Measurements from ENCODE around the gene PAX7. TPM values are rescaled to one million over a fixed set of nuclear protein-coding genes. Genes with fewer than 3 reads are reported as not detected.
"Not testable (repeated sequence)": the region's sequence is repeated elsewhere in the genome, so short reads cannot be mapped to it uniquely, and the experiment has no call there.

The PAX7 gene
- total and polyA plus RNA-seq, 9 of the 15 experiments (the other 6 are each of a cell fraction or from before 2014, with no cell fraction given): not detected

- TF ChIP-seq PATZ1 (CRISPR knock-in tag; IDR thresholded peaks at IDR 0.05; ENCODE audit: borderline replicate concordance): no peak
- no peak for TF ChIP-seq ATF6 (CRISPR knock-in tag; IDR thresholded peaks at IDR 0.05)
- TF ChIP-seq ZNF212 (CRISPR knock-in tag; IDR thresholded peaks at IDR 0.05): no peak
- TF ChIP-seq ZC3H8 (IDR thresholded peaks at IDR 0.05): no peak
- no peak for TF ChIP-seq SMAD2 (IDR thresholded peaks at IDR 0.05; ENCODE audit: low read depth, low read length)
- TF ChIP-seq MXD1 (CRISPR knock-in tag; IDR thresholded peaks at IDR 0.05; ENCODE audit: borderline replicate concordance, poor library complexity, severe bottlenecking): no peak
- no peak for TF ChIP-seq NFATC3 (IDR thresholded peaks at IDR 0.05)
- TF ChIP-seq NFXL1 (CRISPR knock-in tag; IDR thresholded peaks at IDR 0.05): no peak
- TF ChIP-seq ARHGAP35 (IDR thresholded peaks at IDR 0.05; ENCODE audit: partially characterized antibody): no peak
- TF ChIP-seq NCOR1 (IDR thresholded peaks at IDR 0.05): no peak
These were observed 135.7 kb downstream of the PAX7 start (continued) for GRCh38 chr1:18766328-18766727.

GRCh38 chr1:18767576-18767975, 136.9 kb downstream of the PAX7 start:
- WGBS (ENCODE audit: insufficient coverage, low coverage, missing lambda C conversion rate): 3% methylated on average over 5 of the region's 5 CpGs
- H3K79me2 ChIP-seq (ENCODE audit: control insufficient read depth, insufficient read depth, low read length); H3K4me3 ChIP-seq; intact Hi-C loops (cut with micrococcal nuclease); H3K4me1 ChIP-seq (replicated peaks in 1 of 2; ENCODE audit: control insufficient read depth in 2 of 2, insufficient read depth in 2 of 2, low read length in 2 of 2); BruUV-seq (replicated peaks); ATAC-seq; H4K20me1 ChIP-seq (replicated peaks; ENCODE audit: control insufficient read depth, insufficient read depth, low read length); CTCF ChIA-PET (ENCODE audit: low intra/inter-chr PET ratio); H2AFZ ChIP-seq (ENCODE audit: low read depth, low read length); H3K9ac ChIP-seq (ENCODE audit: insufficient read depth in 1 of 2, low read depth in 2 of 2, low read length in 2 of 2); H3K9me1 ChIP-seq (ENCODE audit: control insufficient read depth, insufficient read depth, low read length); POLR2A ChIA-PET; H3K4me2 ChIP-seq (ENCODE audit: insufficient read depth, low read length); H3K27ac ChIP-seq (ENCODE audit: extremely low read depth, low read depth, low read length); H3K36me3 ChIP-seq (ENCODE audit: control insufficient read depth, insufficient read depth, low read length); DNase-seq (ENCODE audit: extremely low read depth in 1 of 4, low spot score in 3 of 4); in situ Hi-C loops (cut with MboI); H3K9me3 ChIP-seq (replicated peaks; ENCODE audit: control insufficient read depth, insufficient read depth, low read depth, low read length); FAIRE-seq: not testable (repeated sequence)
- peaks cover 44 to 61% of the 10 kb centered on the region in 2 experiments for H3K27me3 ChIP-seq (ENCODE audit: control insufficient read depth in 2 of 2, insufficient read depth in 2 of 2, low read length in 2 of 2)
